ENCODE measurements around the gene COPG2.

COPG2 gene

DNA sequence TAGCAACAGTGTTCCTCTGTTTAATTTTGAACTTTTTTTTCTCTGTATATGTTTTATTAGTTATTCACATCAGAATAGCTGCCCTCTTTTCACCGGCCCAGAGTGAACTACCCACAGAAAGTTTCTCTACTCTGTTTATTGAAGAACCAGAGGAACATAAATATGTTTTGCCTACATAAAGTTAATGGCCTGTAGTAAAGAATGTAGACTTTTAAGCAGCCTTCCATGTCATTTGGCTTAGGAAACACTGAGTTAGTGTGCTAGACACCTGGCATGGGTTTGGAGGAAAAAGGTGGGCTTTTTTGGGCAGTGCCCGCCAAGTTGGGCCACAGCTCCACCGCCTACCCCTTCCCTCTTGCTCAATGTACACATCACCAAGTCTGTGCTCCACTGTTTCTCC is 185.5 kb downstream of the COPG2 start:
- Histone ChIP-seq H3K9ac (ENCODE audit: insufficient read length) (no peak overlapping the region), H3K27ac (no peak overlapping the region)
- TF ChIP-seq POLR2AphosphoS5 (IDR thresholded peaks at IDR 0.05; ENCODE audit: borderline replicate concordance, low read depth, low read length): no peak
- TF ChIP-seq EZH2 (IDR thresholded peaks at IDR 0.05): no peak
- no peak for TF ChIP-seq FOXP2 (optimal IDR thresholded peaks at IDR 0.05; ENCODE audit: control extremely low read depth, extremely low read length, insufficient read depth)

DNA sequence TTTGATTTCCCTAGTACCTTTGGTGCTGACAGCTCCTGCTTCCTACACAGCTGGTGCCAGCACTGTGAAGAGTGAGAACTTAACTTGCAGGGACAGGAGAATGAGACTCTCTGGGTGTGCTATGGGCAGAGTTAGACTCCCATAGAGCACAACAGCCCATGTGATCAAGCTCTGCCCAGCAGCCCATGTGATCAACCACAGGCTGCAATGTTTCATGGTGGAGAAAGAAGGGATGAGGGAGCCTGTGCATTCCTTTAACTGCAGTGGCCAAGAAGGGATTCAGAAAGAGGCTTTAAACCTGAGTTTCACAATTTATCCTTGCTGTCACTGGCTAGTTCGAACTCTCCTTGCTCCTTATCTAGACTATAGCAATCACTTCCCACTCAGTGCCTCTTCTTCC is 186.7 kb downstream of the COPG2 start:
- Histone ChIP-seq H3K9ac (ENCODE audit: insufficient read length) (no peak overlapping the region), H3K9me3 (ENCODE audit: low read depth, low read length) (no peaks in the 10 kb centered on the region), H3K4me3 (no peak overlapping the region), H3K36me3 (ENCODE audit: insufficient read depth, low read length) (no peaks in the 10 kb centered on the region), H3K27ac (no peak overlapping the region)
- no peak for TF ChIP-seq EZH2 (IDR thresholded peaks at IDR 0.05)
- TF ChIP-seq FOXP2 (optimal IDR thresholded peaks at IDR 0.05; ENCODE audit: control extremely low read depth, extremely low read length, insufficient read depth): no peak
- no peak for TF ChIP-seq POLR2AphosphoS5 (IDR thresholded peaks at IDR 0.05; ENCODE audit: borderline replicate concordance, low read depth, low read length)
- no peak for DNase-seq (ENCODE audit: low read depth, low spot score)

More for the DNA sequence above, 185.5 kb downstream of the COPG2 start:
- no peak for DNase-seq (ENCODE audit: low read depth, low spot score)
- Histone ChIP-seq H3K36me3 (ENCODE audit: insufficient read depth, low read length) (no peaks in the 10 kb centered on the region), H3K9me3 (ENCODE audit: low read depth, low read length) (no peaks in the 10 kb centered on the region), H3K4me3 (no peak overlapping the region)

DNA sequence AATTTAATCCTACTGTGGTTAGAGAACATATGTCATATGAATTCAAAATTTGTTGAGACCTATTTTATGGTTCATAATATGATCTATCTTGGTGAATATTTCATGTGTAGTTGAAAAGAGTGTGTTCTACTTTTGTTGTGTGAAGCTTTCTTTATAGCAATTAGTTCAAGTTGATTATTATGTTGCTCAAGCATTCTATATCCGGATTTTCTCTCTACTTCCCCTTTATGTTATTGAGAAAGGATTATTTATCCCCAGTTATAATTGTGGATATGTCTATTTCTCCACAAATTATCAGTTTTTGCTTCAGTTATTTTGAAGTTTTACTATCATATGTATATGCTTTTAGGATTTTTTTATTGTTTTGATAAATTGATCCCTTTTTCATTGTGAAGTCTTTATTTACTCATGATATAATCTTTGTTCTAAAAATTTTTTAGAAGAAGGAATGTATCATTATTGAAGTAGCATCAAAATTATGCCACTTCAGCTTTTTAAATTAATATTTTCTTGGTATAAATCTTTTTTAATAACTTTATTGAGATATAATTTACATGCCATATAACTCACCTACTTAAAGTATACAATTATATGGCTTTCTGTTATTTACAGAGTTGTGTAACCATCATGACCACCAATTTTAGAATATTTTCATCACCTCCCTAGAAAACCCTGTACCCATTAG is 188.7 kb downstream of the COPG2 start:
- Histone ChIP-seq H3K36me3 (ENCODE audit: insufficient read depth, low read length) (no peaks in the 10 kb centered on the region), H3K27ac (no peak overlapping the region), H3K4me3 (no peak overlapping the region), H3K9ac (ENCODE audit: insufficient read length) (no peak overlapping the region), H3K9me3 (ENCODE audit: low read depth, low read length) (no peaks in the 10 kb centered on the region)
- TF ChIP-seq EZH2 (IDR thresholded peaks at IDR 0.05): no peak
- TF ChIP-seq FOXP2 (optimal IDR thresholded peaks at IDR 0.05; ENCODE audit: control extremely low read depth, extremely low read length, insufficient read depth): no peak
- TF ChIP-seq POLR2AphosphoS5 (IDR thresholded peaks at IDR 0.05; ENCODE audit: borderline replicate concordance, low read depth, low read length): no peak
- DNase-seq (ENCODE audit: low read depth, low spot score): no peak

DNA sequence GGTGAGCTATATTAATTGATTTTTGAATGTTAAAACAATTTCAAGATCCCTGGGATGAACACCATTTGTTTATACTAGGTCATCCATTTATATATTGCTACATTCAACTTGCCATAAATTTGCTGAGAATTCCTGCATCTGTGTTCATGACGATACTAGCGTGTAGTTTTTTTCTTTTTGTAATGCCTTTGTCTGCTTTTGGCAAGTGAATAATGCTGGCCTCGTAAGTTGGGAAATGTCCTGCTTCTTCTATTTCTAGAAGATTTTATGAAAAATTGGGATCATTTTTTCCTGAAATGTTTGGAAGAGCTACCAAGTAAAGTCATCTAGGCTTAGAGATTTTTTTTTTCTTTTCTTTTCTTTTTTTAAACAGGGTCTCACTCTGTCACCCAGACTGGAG is 189.6 kb downstream of the COPG2 start:
- DNase-seq (ENCODE audit: low read depth, low spot score): no peak
- TF ChIP-seq EZH2 (IDR thresholded peaks at IDR 0.05): no peak
- TF ChIP-seq POLR2AphosphoS5 (IDR thresholded peaks at IDR 0.05; ENCODE audit: borderline replicate concordance, low read depth, low read length): no peak
- TF ChIP-seq FOXP2 (optimal IDR thresholded peaks at IDR 0.05; ENCODE audit: control extremely low read depth, extremely low read length, insufficient read depth): no peak
- Histone ChIP-seq H3K27ac (no peak overlapping the region), H3K9me3 (ENCODE audit: low read depth, low read length) (no peaks in the 10 kb centered on the region), H3K36me3 (ENCODE audit: insufficient read depth, low read length) (no peaks in the 10 kb centered on the region), H3K4me3 (no peak overlapping the region), H3K9ac (ENCODE audit: insufficient read length) (no peak overlapping the region)

DNA sequence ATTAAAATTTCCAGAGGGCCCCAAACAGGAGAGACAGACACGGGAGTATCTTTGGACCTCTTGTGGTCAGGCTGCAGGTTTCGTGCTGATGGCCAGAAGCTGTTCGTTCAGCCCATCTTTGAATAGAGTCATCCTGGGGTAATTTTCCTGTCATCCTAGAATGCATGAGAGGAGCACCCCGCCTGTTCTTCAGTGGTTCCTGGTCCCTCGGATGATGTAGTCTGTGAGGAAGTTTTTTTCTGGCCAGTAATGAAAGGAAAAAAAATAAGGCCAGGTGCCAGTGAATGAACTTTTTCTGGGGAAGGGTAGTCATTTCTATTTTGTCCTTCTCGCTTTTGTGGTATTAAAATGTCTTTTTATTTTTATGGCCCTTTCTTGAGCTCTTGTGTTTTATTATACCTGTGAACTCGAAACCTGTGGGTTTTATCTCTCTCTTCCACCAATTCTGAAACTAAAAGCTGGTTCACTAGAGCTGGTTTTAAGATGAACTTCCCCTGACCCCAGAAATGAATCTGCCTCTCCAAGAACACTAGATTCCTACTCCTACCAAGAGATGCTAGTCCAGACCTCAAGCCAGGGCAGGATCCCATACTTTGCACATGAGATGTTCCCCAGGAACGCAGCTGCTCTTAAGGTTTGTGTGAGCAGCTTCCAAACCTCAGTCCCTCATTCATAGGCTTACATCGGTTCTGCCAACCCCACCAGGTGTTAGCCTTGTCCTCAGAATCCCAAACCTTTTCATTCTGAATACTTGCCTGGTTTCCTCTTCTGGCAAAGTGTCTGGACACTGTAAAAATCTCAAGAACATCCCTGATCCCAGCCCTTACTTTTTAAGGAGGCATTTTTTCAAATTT is 192.0 kb downstream of the COPG2 start:
- DNase-seq (ENCODE audit: low read depth, low spot score): no peak
- Histone ChIP-seq H3K27ac (no peak overlapping the region), H3K36me3 (ENCODE audit: insufficient read depth, low read length) (no peaks in the 10 kb centered on the region), H3K4me3 (no peak overlapping the region), H3K9ac (ENCODE audit: insufficient read length) (no peak overlapping the region), H3K9me3 (ENCODE audit: low read depth, low read length) (no peaks in the 10 kb centered on the region)
- no peak for TF ChIP-seq EZH2 (IDR thresholded peaks at IDR 0.05)
- no peak for TF ChIP-seq FOXP2 (optimal IDR thresholded peaks at IDR 0.05; ENCODE audit: control extremely low read depth, extremely low read length, insufficient read depth)
- TF ChIP-seq POLR2AphosphoS5 (IDR thresholded peaks at IDR 0.05; ENCODE audit: borderline replicate concordance, low read depth, low read length): no peak

DNA sequence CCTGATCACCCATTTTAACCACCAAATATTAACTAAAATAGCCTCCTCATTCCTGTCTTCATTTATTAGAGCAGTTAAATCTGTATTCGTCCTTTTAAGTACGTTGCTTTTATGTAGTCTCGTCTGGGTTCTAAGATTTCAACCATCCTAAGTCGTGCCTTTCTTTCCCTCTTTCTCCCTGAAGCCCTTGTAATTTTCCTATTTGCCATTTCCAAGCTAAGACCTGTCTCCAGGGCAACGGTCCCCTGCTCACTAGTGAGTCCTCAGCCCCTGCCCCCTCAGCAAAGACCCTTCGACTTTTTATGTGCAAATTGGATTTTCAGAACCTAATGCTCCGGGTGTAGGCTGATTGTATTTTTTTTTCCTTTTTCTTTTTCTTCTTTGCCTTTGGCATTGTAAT is 192.8 kb downstream of the COPG2 start:
- no peak overlapping the region for H3K9ac ChIP-seq (ENCODE audit: insufficient read length)
- no peak for TF ChIP-seq EZH2 (IDR thresholded peaks at IDR 0.05)
- TF ChIP-seq FOXP2 (optimal IDR thresholded peaks at IDR 0.05; ENCODE audit: control extremely low read depth, extremely low read length, insufficient read depth): no peak
- no peak for TF ChIP-seq POLR2AphosphoS5 (IDR thresholded peaks at IDR 0.05; ENCODE audit: borderline replicate concordance, low read depth, low read length)
- H3K9me3 ChIP-seq (ENCODE audit: low read depth, low read length): no peaks in the 10 kb centered on the region
- no peak overlapping the region for H3K4me3 ChIP-seq
- DNase-seq (ENCODE audit: low read depth, low spot score): no peak
- H3K36me3 ChIP-seq (ENCODE audit: insufficient read depth, low read length): no peaks in the 10 kb centered on the region
- H3K27ac ChIP-seq: no peak overlapping the region

DNA sequence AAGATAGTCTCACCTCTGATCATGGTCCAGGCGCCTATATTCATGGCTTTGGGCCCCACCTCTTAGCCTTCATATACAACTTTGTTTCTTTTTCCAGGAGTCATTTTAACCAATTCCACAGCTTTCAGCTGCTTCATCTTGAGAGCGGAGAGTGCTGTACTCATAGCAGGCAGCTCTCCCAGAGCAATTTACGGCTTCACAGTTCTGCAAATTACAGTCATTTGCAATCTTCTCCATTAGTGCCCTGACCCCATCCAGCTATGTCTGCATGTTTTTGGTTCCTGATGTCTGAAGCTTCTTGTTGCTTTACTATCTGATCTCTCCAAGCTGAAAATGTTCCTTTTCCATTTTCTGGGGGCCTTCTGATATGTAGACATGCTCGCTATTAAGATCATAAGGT is 194.7 kb downstream of the COPG2 start:
- Histone ChIP-seq H3K9me3 (ENCODE audit: low read depth, low read length) (no peaks in the 10 kb centered on the region), H3K4me3 (no peak overlapping the region), H3K27ac (no peak overlapping the region), H3K9ac (ENCODE audit: insufficient read length) (no peak overlapping the region), H3K36me3 (ENCODE audit: insufficient read depth, low read length) (no peaks in the 10 kb centered on the region)
- DNase-seq (ENCODE audit: low read depth, low spot score): no peak
- TF ChIP-seq FOXP2 (optimal IDR thresholded peaks at IDR 0.05; ENCODE audit: control extremely low read depth, extremely low read length, insufficient read depth) (no peak), POLR2AphosphoS5 (IDR thresholded peaks at IDR 0.05; ENCODE audit: borderline replicate concordance, low read depth, low read length) (no peak), EZH2 (IDR thresholded peaks at IDR 0.05) (no peak)

DNA sequence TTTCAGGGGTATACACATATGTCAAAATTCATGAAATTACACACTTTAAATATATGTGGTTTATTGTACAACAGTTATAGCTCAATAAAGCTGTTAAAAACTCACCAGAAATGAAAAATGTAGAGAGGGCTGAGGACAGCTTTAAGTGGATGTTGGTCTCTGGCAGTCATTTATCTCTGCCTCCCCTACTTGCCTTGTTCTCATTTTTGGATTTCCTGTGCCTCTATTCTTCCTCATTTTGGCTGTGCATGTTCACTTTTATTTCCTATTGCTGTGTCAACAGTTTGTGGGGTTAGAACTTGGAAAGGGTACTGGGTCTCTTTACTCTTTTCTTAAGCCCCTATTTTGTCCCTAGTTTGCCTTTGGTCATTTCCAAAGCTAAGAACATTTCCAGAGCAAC is 195.3 kb downstream of the COPG2 start:
- H3K9ac ChIP-seq (ENCODE audit: insufficient read length): no peak overlapping the region
- no peak for TF ChIP-seq FOXP2 (optimal IDR thresholded peaks at IDR 0.05; ENCODE audit: control extremely low read depth, extremely low read length, insufficient read depth)
- peak; percentile 59; the same call in 1 of the 2 replicates for TF ChIP-seq POLR2AphosphoS5 (IDR thresholded peaks at IDR 0.05; ENCODE audit: borderline replicate concordance, low read depth, low read length)

More for the DNA sequence above, 195.3 kb downstream of the COPG2 start:
- Histone ChIP-seq H3K4me3 (no peak overlapping the region), H3K36me3 (ENCODE audit: insufficient read depth, low read length) (no peaks in the 10 kb centered on the region), H3K27ac (no peak overlapping the region), H3K9me3 (ENCODE audit: low read depth, low read length) (no peaks in the 10 kb centered on the region)
- peak; percentile 47 for DNase-seq (ENCODE audit: low read depth, low spot score)
